ENCODE measurements around the gene LENEP.
"Not testable (repeated sequence)": the region's sequence is repeated elsewhere in the genome, so short reads cannot be mapped to it uniquely, and the experiment has no call there.

Gene LENEP

DNA sequence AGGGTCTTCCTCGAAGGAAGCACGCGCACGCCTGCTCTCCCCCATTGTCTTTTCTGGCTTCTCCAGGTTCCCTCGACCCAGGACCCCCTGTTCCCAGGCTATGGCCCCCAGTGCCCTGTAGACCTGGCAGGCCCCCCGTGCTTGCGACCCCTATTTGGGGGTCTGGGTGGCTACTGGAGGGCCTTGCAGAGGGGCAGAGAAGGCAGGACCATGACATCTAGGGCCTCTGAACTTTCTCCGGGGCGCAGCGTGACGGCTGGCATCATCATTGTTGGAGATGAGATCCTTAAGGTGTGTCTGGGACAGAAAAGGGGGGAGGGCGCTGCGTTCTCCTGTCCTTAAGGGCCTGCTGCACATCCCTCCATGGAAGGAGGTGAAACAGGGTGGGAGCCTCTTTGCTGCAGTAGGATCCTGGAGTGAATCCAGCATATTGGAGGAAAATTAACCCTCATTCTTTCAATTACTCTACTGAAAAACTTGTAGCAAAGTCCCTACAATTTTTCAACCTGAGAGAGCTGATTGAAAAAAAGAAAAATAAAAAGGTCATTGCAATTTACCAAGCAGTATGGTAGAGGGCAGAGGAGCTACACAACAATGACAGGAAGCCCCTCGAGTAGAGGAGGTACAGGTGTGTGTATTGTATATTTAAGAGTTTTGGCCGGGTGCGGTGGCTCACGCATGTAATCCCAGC is 9.5 kb upstream of the LENEP start:
- TF ChIP-seq, protein P1, sequence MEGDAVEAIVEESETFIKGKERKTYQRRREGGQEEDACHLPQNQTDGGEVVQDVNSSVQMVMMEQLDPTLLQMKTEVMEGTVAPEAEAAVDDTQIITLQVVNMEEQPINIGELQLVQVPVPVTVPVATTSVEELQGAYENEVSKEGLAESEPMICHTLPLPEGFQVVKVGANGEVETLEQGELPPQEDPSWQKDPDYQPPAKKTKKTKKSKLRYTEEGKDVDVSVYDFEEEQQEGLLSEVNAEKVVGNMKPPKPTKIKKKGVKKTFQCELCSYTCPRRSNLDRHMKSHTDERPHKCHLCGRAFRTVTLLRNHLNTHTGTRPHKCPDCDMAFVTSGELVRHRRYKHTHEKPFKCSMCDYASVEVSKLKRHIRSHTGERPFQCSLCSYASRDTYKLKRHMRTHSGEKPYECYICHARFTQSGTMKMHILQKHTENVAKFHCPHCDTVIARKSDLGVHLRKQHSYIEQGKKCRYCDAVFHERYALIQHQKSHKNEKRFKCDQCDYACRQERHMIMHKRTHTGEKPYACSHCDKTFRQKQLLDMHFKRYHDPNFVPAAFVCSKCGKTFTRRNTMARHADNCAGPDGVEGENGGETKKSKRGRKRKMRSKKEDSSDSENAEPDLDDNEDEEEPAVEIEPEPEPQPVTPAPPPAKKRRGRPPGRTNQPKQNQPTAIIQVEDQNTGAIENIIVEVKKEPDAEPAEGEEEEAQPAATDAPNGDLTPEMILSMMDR (IDR thresholded peaks at IDR 0.05; ENCODE audit: borderline replicate concordance, control extremely low read depth, extremely low read depth, insufficient read depth, missing control alignments): no peak
- DNase-seq (ENCODE audit: low spot score): no peak
- in situ Hi-C loops (cut with MboI; ENCODE audit: low sequenced_read_pairs, unreplicated experiment): no loop called here

DNA sequence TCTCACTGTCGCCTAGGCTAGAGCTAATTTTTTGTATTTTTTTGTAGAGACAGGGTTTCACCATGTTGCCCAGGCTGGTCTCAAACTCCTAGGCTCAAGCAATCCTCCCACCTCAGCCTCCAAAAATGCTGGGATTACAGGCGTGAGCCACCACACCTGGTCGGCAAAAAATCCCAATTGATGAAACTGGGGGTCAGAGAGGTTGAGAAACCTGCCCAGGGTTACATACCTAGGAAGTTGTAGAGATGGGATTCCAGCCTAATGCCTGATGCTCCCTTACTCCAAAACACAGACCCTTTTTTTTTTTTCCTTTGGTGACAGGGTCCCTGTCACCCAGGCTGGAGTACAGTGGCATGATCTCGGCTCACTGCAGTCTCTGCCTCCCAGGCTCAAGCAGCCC is 6.7 kb upstream of the LENEP start:
- DNase-seq (ENCODE audit: low spot score); in situ Hi-C loops (cut with MboI; ENCODE audit: low sequenced_read_pairs, unreplicated experiment): not testable (repeated sequence)

DNA sequence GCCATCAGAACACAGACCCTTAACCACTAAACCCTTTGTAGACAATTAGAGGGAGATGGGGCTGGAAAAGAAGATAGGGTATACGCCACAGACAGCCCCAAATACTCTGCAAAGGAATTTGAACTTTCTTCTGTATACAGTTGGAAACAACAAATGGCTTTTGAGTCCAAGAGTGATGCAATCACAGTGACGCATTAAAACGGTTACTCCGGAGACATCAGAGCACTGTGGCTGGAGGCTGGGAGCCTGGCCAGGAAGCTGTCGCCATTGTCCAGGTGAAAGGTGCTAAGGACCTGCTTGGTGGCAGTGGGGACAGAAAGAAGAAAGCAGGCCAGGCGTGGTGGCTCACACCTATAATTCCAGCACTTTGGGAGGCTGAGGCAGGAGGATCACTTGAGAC is 6.1 kb upstream of the LENEP start:
- TF ChIP-seq, protein P1 (IDR thresholded peaks at IDR 0.05; ENCODE audit: borderline replicate concordance, control extremely low read depth, extremely low read depth, insufficient read depth, missing control alignments): no peak
- in situ Hi-C loops (cut with MboI; ENCODE audit: low sequenced_read_pairs, unreplicated experiment): no loop called here
- no peak for DNase-seq (ENCODE audit: low spot score)

DNA sequence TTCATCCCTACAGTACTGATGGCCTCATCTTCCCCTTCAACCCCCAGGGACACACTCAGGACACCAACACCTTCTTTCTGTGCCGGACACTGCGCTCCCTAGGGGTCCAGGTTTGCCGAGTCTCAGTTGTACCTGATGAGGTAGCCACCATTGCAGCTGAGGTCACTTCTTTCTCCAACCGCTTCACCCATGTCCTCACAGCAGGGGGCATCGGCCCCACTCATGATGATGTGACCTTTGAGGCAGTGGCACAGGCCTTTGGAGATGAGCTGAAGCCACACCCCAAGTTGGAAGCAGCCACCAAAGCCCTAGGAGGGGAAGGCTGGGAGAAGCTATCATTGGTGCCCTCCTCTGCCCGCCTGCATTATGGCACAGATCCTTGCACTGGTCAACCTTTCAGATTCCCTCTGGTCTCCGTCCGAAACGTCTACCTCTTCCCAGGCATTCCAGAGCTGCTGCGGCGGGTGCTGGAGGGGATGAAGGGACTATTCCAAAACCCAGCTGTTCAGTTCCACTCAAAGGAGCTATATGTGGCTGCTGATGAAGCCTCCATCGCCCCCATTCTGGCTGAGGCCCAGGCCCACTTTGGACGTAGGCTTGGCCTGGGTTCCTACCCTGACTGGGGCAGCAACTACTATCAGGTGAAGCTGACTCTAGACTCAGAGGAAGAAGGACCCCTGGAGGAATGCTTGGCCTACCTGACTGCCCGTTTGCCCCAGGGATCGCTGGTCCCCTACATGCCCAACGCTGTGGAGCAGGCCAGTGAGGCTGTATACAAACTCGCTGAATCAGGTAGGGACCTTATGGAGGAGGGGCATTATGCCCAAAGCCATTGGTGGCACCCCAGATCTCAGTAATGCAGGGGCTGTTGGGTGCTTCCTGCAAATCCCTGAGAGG is 5.1 kb upstream of the LENEP start:
- TF ChIP-seq, protein P1 (IDR thresholded peaks at IDR 0.05; ENCODE audit: borderline replicate concordance, control extremely low read depth, extremely low read depth, insufficient read depth, missing control alignments): no peak
- no peak for DNase-seq (ENCODE audit: low spot score)
- in situ Hi-C loops (cut with MboI; ENCODE audit: low sequenced_read_pairs, unreplicated experiment): no loop called here

DNA sequence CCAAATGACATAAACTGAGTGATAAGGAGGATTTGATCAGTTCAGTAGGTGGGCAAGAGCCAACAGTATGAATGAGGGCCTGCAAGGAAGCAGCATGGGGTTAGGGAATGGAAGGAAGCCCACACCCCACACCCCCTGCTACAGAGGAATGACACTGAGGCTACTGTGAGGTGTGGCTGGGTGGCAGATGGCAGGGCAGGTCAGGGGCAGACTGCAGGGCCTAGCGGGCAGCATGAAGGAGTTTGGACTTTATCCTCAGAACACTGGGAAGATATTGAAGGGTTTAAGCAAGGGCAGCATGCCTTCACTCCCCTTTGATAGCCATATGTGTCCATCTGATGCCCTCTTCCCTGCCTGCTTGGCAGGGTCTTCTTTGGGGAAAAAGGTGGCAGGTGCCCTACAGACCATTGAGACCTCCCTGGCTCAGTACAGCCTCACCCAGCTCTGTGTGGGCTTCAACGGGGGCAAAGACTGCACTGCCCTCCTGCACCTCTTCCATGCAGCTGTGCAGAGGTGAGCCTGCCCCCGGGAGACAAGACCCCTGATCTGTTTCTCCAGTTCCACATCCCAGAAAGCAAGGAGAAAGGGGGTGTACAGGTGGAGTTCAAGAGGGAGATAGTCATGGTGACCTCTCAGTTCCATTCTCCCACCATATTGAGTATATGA is 4.1 kb upstream of the LENEP start:
- in situ Hi-C loops (cut with MboI; ENCODE audit: low sequenced_read_pairs, unreplicated experiment): no loop called here
- TF ChIP-seq, protein P1 (IDR thresholded peaks at IDR 0.05; ENCODE audit: borderline replicate concordance, control extremely low read depth, extremely low read depth, insufficient read depth, missing control alignments): no peak
- DNase-seq (ENCODE audit: low spot score): no peak

DNA sequence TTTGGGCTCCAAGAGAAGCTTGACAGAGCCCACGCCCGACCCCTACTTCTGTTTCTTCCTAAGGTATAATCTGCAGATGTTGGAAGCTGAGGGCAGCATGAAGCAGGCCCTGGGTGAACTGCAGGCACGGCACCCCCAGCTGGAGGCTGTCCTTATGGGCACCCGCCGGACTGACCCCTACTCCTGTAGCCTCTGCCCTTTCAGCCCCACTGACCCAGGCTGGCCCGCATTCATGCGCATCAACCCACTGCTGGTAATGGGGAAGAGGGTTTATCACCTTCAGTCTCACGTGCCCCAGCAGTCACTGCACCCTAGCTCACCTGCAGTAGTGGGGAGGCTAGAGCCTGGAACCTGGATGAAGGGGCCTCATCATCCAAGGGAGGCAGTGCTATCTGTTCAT is 3.1 kb upstream of the LENEP start:
- DNase-seq (ENCODE audit: low spot score): no peak
- in situ Hi-C loops (cut with MboI; ENCODE audit: low sequenced_read_pairs, unreplicated experiment): no loop called here
- TF ChIP-seq, protein P1 (IDR thresholded peaks at IDR 0.05; ENCODE audit: borderline replicate concordance, control extremely low read depth, extremely low read depth, insufficient read depth, missing control alignments): no peak

Measured in GM13976 (cell line).